H1 (cell line): ENCODE results near the gene RGS5. TPM values are rescaled to one million over a fixed set of nuclear protein-coding genes. Genes with fewer than 3 reads are reported as not detected.

Experiments
- CTCF ChIA-PET: fragments of 300-600 bp; sonication (Branson Sonifier 250); formaldehyde crosslinking; loops from one replicate; lab custom pipeline; 2021; ENCODE audit not compliant: partially characterized antibody; lab: Charles Lee
- POLR2A ChIA-PET: fragments of 300-600 bp; sonication (Branson Sonifier 250); formaldehyde crosslinking; loops from one replicate; lab custom pipeline; 2021; ENCODE audit warnings: inconsistent platforms; ENCODE audit not compliant: partially characterized antibody; lab: Charles Lee
- DNase-seq, 2 experiments: peaks; one replicate each; pipeline versions ENCODE4 v3.0.0 to v3.0.0-alpha.2; 2010 to 2022; ENCODE audit warnings: low spot score in 2 of 2, low read depth in 1 of 2, mixed read lengths in 1 of 2
- FAIRE-seq: peaks from 2 replicates; lab custom pipeline; 2011; peaks lifted over from hg19 to GRCh38; lab: Jason Lieb, UNC
- H2AFZ ChIP-seq: 2 replicates; pipeline ENCODE4 v1.8.1; 2012; ENCODE audit warnings: low read length, inconsistent platforms
- H2AK5ac ChIP-seq: 2 replicates; pipeline ENCODE4 v1.6.1; 2013; ENCODE audit warnings: low read depth, low read length
- H2BK120ac ChIP-seq: replicated peaks from 2 replicates; pipeline ENCODE3; 2013; ENCODE audit warnings: low read depth, low read length, inconsistent platforms
- H2BK12ac ChIP-seq: 2 replicates; pipeline ENCODE4 v1.6.1; 2013; ENCODE audit warnings: low read depth, low read length
- H2BK15ac ChIP-seq: 2 replicates; pipeline ENCODE4 v1.6.1; 2013; ENCODE audit warnings: low read length
- H2BK20ac ChIP-seq: 2 replicates; pipeline ENCODE4 v1.6.1; 2013; ENCODE audit warnings: low read length
- H2BK5ac ChIP-seq: 2 replicates; pipeline ENCODE4 v1.6.1; 2013; ENCODE audit warnings: low read depth, low read length
- H3K14ac ChIP-seq: 2 replicates; pipeline ENCODE4 v1.6.1; 2013; ENCODE audit warnings: inconsistent platforms; ENCODE audit not compliant: insufficient read length
- H3K18ac ChIP-seq: 2 replicates; pipeline ENCODE4 v1.6.1; 2013; ENCODE audit warnings: low read length; ENCODE audit errors: extremely low read depth
- H3K23ac ChIP-seq: 2 replicates; pipeline ENCODE4 v1.6.1; 2013; ENCODE audit warnings: inconsistent platforms; ENCODE audit not compliant: insufficient read length
- H3K23me2 ChIP-seq: 2 replicates; pipeline ENCODE4 v1.6.1; 2013; ENCODE audit warnings: low read depth, low read length
- H3K27ac ChIP-seq: 2 replicates; pipeline ENCODE4 v1.6.1; 2011; ENCODE audit warnings: low read depth, low read length, inconsistent platforms
- H3K27me3 ChIP-seq, 4 experiments: replicated peaks in 1 of 4; 1 replicate in 1 of 4; 2 replicates in 3 of 4; pipeline versions ENCODE4 v1.6.1 to v1.8.1; 2011 to 2013; ENCODE audit warnings: low read length in 3 of 4, mild to moderate bottlenecking in 3 of 4, inconsistent platforms in 2 of 4, mixed read lengths in 2 of 4, moderate library complexity in 1 of 4; ENCODE audit not compliant: control insufficient read depth in 3 of 4, insufficient read depth in 3 of 4; ENCODE audit errors: extremely low read depth in 1 of 4
- H3K36me3 ChIP-seq, 4 experiments: 2 replicates each; pipeline versions ENCODE4 v1.6.1 to v1.8.1; 2011 to 2013; ENCODE audit warnings: mild to moderate bottlenecking in 4 of 4, low read length in 3 of 4, moderate library complexity in 2 of 4, control low read depth in 1 of 4, inconsistent platforms in 1 of 4; ENCODE audit not compliant: insufficient read depth in 4 of 4, control insufficient read depth in 2 of 4
- H3K4ac ChIP-seq: replicated peaks from 2 replicates; pipeline ENCODE3; 2013; ENCODE audit warnings: low read length, low read depth, mixed read lengths, inconsistent platforms; ENCODE audit not compliant: insufficient read length
- H3K4me1 ChIP-seq, 4 experiments: replicated peaks in 1 of 4; 1 replicate in 1 of 4; 2 replicates in 3 of 4; pipeline versions ENCODE4 v1.6.1 to v1.8.1; 2011 to 2013; ENCODE audit warnings: low read length in 3 of 4, inconsistent platforms in 2 of 4, mixed read lengths in 1 of 4; ENCODE audit not compliant: insufficient read depth in 4 of 4, control insufficient read depth in 3 of 4
- H3K4me2 ChIP-seq, 2 experiments: 2 replicates each; pipeline versions ENCODE4 v1.6.1 to v1.8.1; 2011 to 2013; ENCODE audit warnings: low read depth in 2 of 2, low read length in 2 of 2, control low read depth in 1 of 2, inconsistent platforms in 1 of 2, mild to moderate bottlenecking in 1 of 2; ENCODE audit not compliant: insufficient read depth in 1 of 2
- H3K4me3 ChIP-seq, 4 experiments: fragments of 200-600, 300-600 bp in 1 of 4; sonication (generic), shearing (Covaris generic), sonication (Bioruptor Twin) in 1 of 4; 2 replicates each; pipeline versions ENCODE4 v1.5.1 to v1.8.1; 2011 to 2016; ENCODE audit warnings: low read length in 4 of 4, low read depth in 3 of 4, control low read depth in 2 of 4, inconsistent platforms in 2 of 4, mild to moderate bottlenecking in 2 of 4, mixed read lengths in 1 of 4, moderate library complexity in 1 of 4; ENCODE audit not compliant: insufficient read depth in 2 of 4; ENCODE audit errors: extremely low read depth in 1 of 4
- H3K56ac ChIP-seq: replicated peaks from 2 replicates; pipeline ENCODE3; 2013; ENCODE audit warnings: low read depth, mild to moderate bottlenecking, mixed read lengths, low read length, inconsistent platforms; ENCODE audit not compliant: insufficient read length
- H3K79me1 ChIP-seq: 2 replicates; pipeline ENCODE4 v1.6.1; 2013; ENCODE audit warnings: low read depth, low read length, control low read depth
- H3K79me2 ChIP-seq, 2 experiments: 2 replicates each; pipeline versions ENCODE4 v1.6.1 to v1.8.1; 2012 to 2013; ENCODE audit warnings: low read length in 2 of 2, mild to moderate bottlenecking in 2 of 2, inconsistent platforms in 1 of 2; ENCODE audit not compliant: insufficient read depth in 2 of 2, control insufficient read depth in 1 of 2
- H3K9ac ChIP-seq, 4 experiments: replicated peaks in 1 of 4; 1 replicate in 1 of 4; 2 replicates in 3 of 4; pipeline versions ENCODE4 v1.6.1 to v1.8.1; 2011 to 2013; ENCODE audit warnings: low read depth in 3 of 4, low read length in 3 of 4, control low read depth in 2 of 4, mild to moderate bottlenecking in 2 of 4, moderate library complexity in 2 of 4, inconsistent platforms in 1 of 4; ENCODE audit errors: extremely low read depth in 1 of 4
- H3K9me3 ChIP-seq, 2 experiments: 2 replicates each; pipeline versions ENCODE4 v1.6.1 to v1.8.1; 2012 to 2013; ENCODE audit warnings: mild to moderate bottlenecking in 2 of 2, moderate library complexity in 2 of 2, control low read depth in 1 of 2, inconsistent platforms in 1 of 2, low read depth in 1 of 2, low read length in 1 of 2, mixed read lengths in 1 of 2; ENCODE audit not compliant: insufficient read depth in 2 of 2
- H4K20me1 ChIP-seq, 2 experiments: replicated peaks in 1 of 2; 2 replicates each; pipeline versions ENCODE3 to v1.8.1; 2011 to 2013; ENCODE audit warnings: inconsistent platforms in 2 of 2, low read length in 2 of 2, mild to moderate bottlenecking in 1 of 2; ENCODE audit not compliant: insufficient read depth in 2 of 2, control insufficient read depth in 1 of 2
- H4K5ac ChIP-seq: 2 replicates; pipeline ENCODE4 v1.6.1; 2013; ENCODE audit warnings: low read length, low read depth, mixed read lengths, inconsistent platforms; ENCODE audit not compliant: insufficient read length
- H4K8ac ChIP-seq: 2 replicates; pipeline ENCODE4 v1.8.0; 2013; ENCODE audit warnings: mild to moderate bottlenecking, moderate library complexity, low read length, inconsistent platforms; ENCODE audit not compliant: insufficient read depth; ENCODE audit errors: extremely low read depth
- H4K91ac ChIP-seq: replicated peaks from 2 replicates; pipeline ENCODE3; 2013; ENCODE audit warnings: low read length, mixed read lengths, inconsistent platforms; ENCODE audit not compliant: insufficient read length
- BACH1 ChIP-seq: IDR thresholded peaks from 2 replicates; pipeline ENCODE4 v1.6.1; 2012; ENCODE audit warnings: low read length, improper control_type of control experiment
- CBX8 ChIP-seq: fragments of 300-800, 300-1000 bp; sonication (generic); IDR thresholded peaks from 2 replicates; pipeline ENCODE4 v1.7.1; 2016; ENCODE audit warnings: low read depth, low read length, borderline replicate concordance
- CTCF ChIP-seq, 3 experiments: IDR thresholded peaks; 1 replicate in 2 of 3; 2 replicates in 1 of 3; pipeline versions ENCODE4 v1.5.1 to v1.6.1; 2011; ENCODE audit warnings: low read length in 3 of 3, mild to moderate bottlenecking in 3 of 3, inconsistent platforms in 2 of 3, low read depth in 1 of 3, moderate library complexity in 1 of 3; ENCODE audit not compliant: insufficient read depth in 1 of 3; ENCODE audit errors: control extremely low read depth in 1 of 3
- EP300 ChIP-seq, 2 experiments: IDR thresholded peaks; 1 replicate in 1 of 2; 2 replicates in 1 of 2; pipeline ENCODE4 v1.6.1; 2011 to 2012; ENCODE audit warnings: low read depth in 2 of 2, low read length in 2 of 2, mild to moderate bottlenecking in 2 of 2, borderline replicate concordance in 1 of 2, inconsistent platforms in 1 of 2, moderate library complexity in 1 of 2
- GABPA ChIP-seq: IDR thresholded peaks from 2 replicates; pipeline ENCODE4 v1.6.1; 2011; ENCODE audit warnings: mild to moderate bottlenecking, low read length, moderate library complexity, borderline replicate concordance; ENCODE audit not compliant: insufficient read depth
- GTF2F1 ChIP-seq: IDR thresholded peaks from 2 replicates; pipeline ENCODE4 v1.6.1; 2012; ENCODE audit warnings: low read depth, low read length, improper control_type of control experiment, borderline replicate concordance
- KDM1A ChIP-seq: fragments of 200-600, 300-600 bp; sonication (generic); IDR thresholded peaks from 2 replicates; pipeline ENCODE4 v1.7.1; 2016; ENCODE audit warnings: mild to moderate bottlenecking, low read length, borderline replicate concordance
- RBBP5 ChIP-seq: IDR thresholded peaks from 2 replicates; pipeline ENCODE4 v1.7.1; 2012; ENCODE audit warnings: low read depth, mild to moderate bottlenecking, inconsistent platforms, low read length, moderate library complexity, borderline replicate concordance
- RNF2 ChIP-seq: fragments of 200-900, 300-1000 bp; sonication (generic); IDR thresholded peaks from 2 replicates; pipeline ENCODE4 v1.7.1; 2016; ENCODE audit warnings: borderline replicate concordance, low read depth, mild to moderate bottlenecking, antibody characterized with exemption, low read length; ENCODE audit not compliant: poor library complexity, severe bottlenecking; ENCODE audit errors: missing control alignments
- SIX5 ChIP-seq: IDR thresholded peaks from 2 replicates; pipeline ENCODE4 v1.6.1; 2011; ENCODE audit warnings: mild to moderate bottlenecking, low read depth, low read length
- ZNF274 ChIP-seq: IDR thresholded peaks from 2 replicates; pipeline ENCODE4 v1.7.0; 2012; ENCODE audit warnings: low read length, borderline replicate concordance; ENCODE audit errors: extremely low read depth
- WGBS, 2 experiments: shearing (Covaris generic) in 1 of 2; methylation state at CpG; one replicate each; pipeline versions ENCODE4 v1.1.6 to v1.1.7; 2013 to 2015; ENCODE audit warnings: low lambda C conversion rate in 2 of 2, mixed read lengths in 2 of 2, inconsistent platforms in 1 of 2, low coverage in 1 of 2, missing lambda C conversion rate in 1 of 2; ENCODE audit not compliant: insufficient replicate concordance in 2 of 2, insufficient coverage in 1 of 2, insufficient read length in 1 of 2; ENCODE audit errors: extremely low coverage in 1 of 2, missing lambda C conversion rate in 1 of 2; 5-methylcytosine and 5-hydroxymethylcytosine counted together
- polyA plus RNA-seq, 7 experiments: library from polyadenylated mRNA; depleted of rRNA in 3 of 7; stranded (reverse) in 5 of 7; unstranded in 2 of 7; fragments of >200 nt in 5 of 7; fragments of 200-250 nt in 2 of 7; gene quantifications; 1 replicate in 5 of 7; 2 replicates in 1 of 7; 4 replicates in 1 of 7; pipeline versions ENCODE4 v1.2.1 to v1.2.3, GENCODE V29; 2011 to 2013; ENCODE audit warnings: missing spikeins in 2 of 7, mixed read lengths in 2 of 7
- total RNA-seq: library from RNA; stranded (reverse); fragmentation: NEBNext Ultra II Directional; extraction: Animal tissue kit (Norgen Biotek cat#: 25700); gene quantifications from 2 replicates; pipeline ENCODE4 v1.2.1, GENCODE V29; 2021

Gene RGS5
- total and polyA plus RNA-seq, 2 of the 8 experiments (the other 6 are each of a cell fraction or from before 2014, with no cell fraction given): 75.5 to 103 TPM

DNA sequence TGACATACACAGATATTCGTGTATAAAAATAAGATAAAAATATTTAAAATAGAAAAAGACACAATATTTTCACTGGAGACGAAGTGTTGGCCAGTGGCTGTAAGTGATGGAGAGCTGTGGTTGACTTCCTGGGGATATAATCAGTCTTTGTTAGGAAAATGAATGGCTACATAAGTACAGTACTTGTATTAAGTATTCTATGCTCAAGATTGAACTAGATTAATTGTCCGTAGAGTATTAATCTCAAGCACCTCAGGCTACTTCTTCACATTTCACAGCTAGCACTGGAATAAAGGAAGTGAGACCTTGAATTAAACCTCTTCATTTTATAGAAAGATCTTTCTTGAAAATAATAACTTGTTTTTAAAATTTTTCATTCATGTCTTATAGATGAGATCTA lies 39.0 kb upstream of the RGS5 start:
- 83% methylated on average over 3 of the region's 3 CpGs; no CpG with 5 or more reads in 1 of the 2 experiments for WGBS, 2 experiments
- H3K79me1 ChIP-seq: no peaks in the 10 kb centered on the region
- no peak overlapping the region for H4K91ac ChIP-seq
- H2AFZ ChIP-seq: no peak overlapping the region
- no peak overlapping the region for H4K5ac ChIP-seq
- TF ChIP-seq SIX5: no peak
- TF ChIP-seq GTF2F1: no peak
- no peak for TF ChIP-seq BACH1
- no peak for TF ChIP-seq RBBP5
- TF ChIP-seq RNF2: no peak
- no peak for TF ChIP-seq CTCF (IDR thresholded peaks at IDR 0.05; ENCODE audit: control extremely low read depth in 1 of 3, insufficient read depth in 1 of 3, low read depth in 1 of 3, low read length in 3 of 3)
- TF ChIP-seq ZNF274: no peak
- no peak for TF ChIP-seq KDM1A
- TF ChIP-seq EP300 (IDR thresholded peaks at IDR 0.05; ENCODE audit: borderline replicate concordance in 1 of 2, low read depth in 2 of 2, low read length in 2 of 2): no peak
- TF ChIP-seq GABPA: no peak
- no peak for TF ChIP-seq CBX8
- H2AK5ac ChIP-seq: no peak overlapping the region
- no peak overlapping the region for H3K18ac ChIP-seq
- H3K56ac ChIP-seq: no peak overlapping the region
- H3K14ac ChIP-seq: no peak overlapping the region
- H3K79me2 ChIP-seq: no peaks in the 10 kb centered on the region
- no peaks in the 10 kb centered on the region for H3K4me1 ChIP-seq
- no peak overlapping the region for H3K4ac ChIP-seq
- no peak overlapping the region for H2BK20ac ChIP-seq
- no peak overlapping the region for H2BK12ac ChIP-seq
- DNase-seq: no peak
- H3K4me3 ChIP-seq: no peak overlapping the region
- H3K27ac ChIP-seq: no peak overlapping the region
- no peaks in the 10 kb centered on the region for H4K20me1 ChIP-seq
- no peaks in the 10 kb centered on the region for H3K36me3 ChIP-seq
- H2BK15ac ChIP-seq: no peak overlapping the region
- CTCF ChIA-PET: interaction anchor here (0.7 kb wide), 1 partner anchor 64 kb away, joined by 4 read pairs; no protein-coding TSS in a partner anchor
- no peak overlapping the region for H2BK120ac ChIP-seq
- H3K9me3 ChIP-seq: no peaks in the 10 kb centered on the region
- H3K23me2 ChIP-seq: no peaks in the 10 kb centered on the region
- no peaks in the 10 kb centered on the region for H3K27me3 ChIP-seq
- FAIRE-seq: no peak
- H3K9ac ChIP-seq: no peak overlapping the region
- no peak overlapping the region for H2BK5ac ChIP-seq
- no peak overlapping the region for H3K23ac ChIP-seq
- no peak overlapping the region for H3K4me2 ChIP-seq
- no peak overlapping the region for H4K8ac ChIP-seq
- POLR2A ChIA-PET: no interaction called here
